Liver (tissue), 3 donors: ENCODE results near the gene CARS2.

Source experiments
- CTCF ChIP-seq: fragments of 150-350 bp; IDR thresholded peaks from 2 replicates; pipeline ENCODE4 v1.5.1; 2017; ENCODE audit warnings: improper control_type of control experiment, low read depth, low read length; ENCODE audit not compliant: missing input control
- FOXA1 ChIP-seq: IDR thresholded peaks from 2 replicates; pipeline ENCODE4 v1.6.1; 2016; ENCODE audit warnings: antibody characterized with exemption
- GABPA ChIP-seq, 2 donors: IDR thresholded peaks in 1 of 2; conservative IDR thresholded peaks in 1 of 2; 2 replicates each; pipeline ENCODE4 v1.6.1; 2016; ENCODE audit warnings: antibody characterized with exemption in 2 of 2, mild to moderate bottlenecking in 1 of 2, moderate library complexity in 1 of 2
- HNF4A ChIP-seq, 2 donors: conservative IDR thresholded peaks; 2 replicates each; pipeline ENCODE4 v1.6.1; 2016; ENCODE audit warnings: antibody characterized with exemption in 2 of 2, mild to moderate bottlenecking in 2 of 2
- JUND ChIP-seq, 2 donors: IDR thresholded peaks; 2 replicates each; pipeline ENCODE4 v1.6.1; 2016; ENCODE audit warnings: antibody characterized with exemption in 2 of 2
- NR2F2 ChIP-seq: IDR thresholded peaks from 2 replicates; pipeline ENCODE4 v1.6.1; 2016; ENCODE audit warnings: antibody characterized with exemption
- RAD21 ChIP-seq, 2 donors: IDR thresholded peaks; 2 replicates each; pipeline ENCODE4 v1.6.1; 2016; ENCODE audit warnings: antibody characterized with exemption in 2 of 2, mild to moderate bottlenecking in 2 of 2
- SP1 ChIP-seq: IDR thresholded peaks from 2 replicates; pipeline ENCODE4 v1.6.1; 2018; ENCODE audit warnings: antibody characterized with exemption, mild to moderate bottlenecking
- TAF1 ChIP-seq: conservative IDR thresholded peaks from 2 replicates; pipeline ENCODE4 v1.6.1; 2016; ENCODE audit warnings: antibody characterized with exemption, mild to moderate bottlenecking
- donor health status: healthy.
- donor health status: healthy.

GRCh38 chr13:110731072-110731471, 25.2 kb upstream of the CARS2 start:
- TF ChIP-seq CTCF (no peak), TAF1 (no peak), GABPA (IDR thresholded peaks at IDR 0.05 in 1 of 2, conservative IDR thresholded peaks at IDR 0.05 in 1 of 2) (no peak), FOXA1 (no peak), SP1 (no peak), JUND (IDR thresholded peaks at IDR 0.05) (no peak), RAD21 (IDR thresholded peaks at IDR 0.05) (no peak), NR2F2 (no peak), HNF4A (conservative IDR thresholded peaks at IDR 0.05) (no peak)
